GM04504 (cell line): Measurements from ENCODE around the gene LHFPL6.

Experiments used
- DNase-seq: peaks from one replicate; pipeline ENCODE4 v3.0.0-alpha.2; 2012; ENCODE audit warnings: low read depth

The LHFPL6 gene

DNA sequence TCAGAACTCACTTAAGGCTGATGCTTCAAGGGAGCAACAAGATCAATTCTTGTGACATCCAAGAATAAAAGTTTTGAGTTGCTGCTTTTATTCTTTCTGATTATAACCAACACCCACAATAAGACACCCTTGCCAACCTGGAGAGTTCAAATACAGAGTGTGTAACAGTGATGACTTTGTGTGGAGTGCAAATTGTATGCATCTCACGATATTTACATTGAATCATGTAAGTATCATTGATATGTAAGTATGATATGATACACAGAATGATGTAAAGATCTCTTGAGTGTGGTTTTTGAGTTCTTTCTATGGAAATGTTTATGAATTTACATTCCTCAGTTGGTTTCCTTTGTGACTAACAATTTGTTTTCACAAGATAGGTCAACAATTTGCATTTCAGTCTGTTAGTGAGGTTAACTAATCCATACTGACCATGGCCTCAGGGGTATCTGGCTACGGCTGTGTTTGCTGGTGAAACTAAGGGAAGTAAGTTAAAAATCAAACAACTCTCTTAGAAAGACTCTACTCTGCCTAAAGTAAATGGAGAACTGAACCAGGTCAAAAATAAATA is 12.4 kb downstream of the LHFPL6 start:
- no peak for DNase-seq

DNA sequence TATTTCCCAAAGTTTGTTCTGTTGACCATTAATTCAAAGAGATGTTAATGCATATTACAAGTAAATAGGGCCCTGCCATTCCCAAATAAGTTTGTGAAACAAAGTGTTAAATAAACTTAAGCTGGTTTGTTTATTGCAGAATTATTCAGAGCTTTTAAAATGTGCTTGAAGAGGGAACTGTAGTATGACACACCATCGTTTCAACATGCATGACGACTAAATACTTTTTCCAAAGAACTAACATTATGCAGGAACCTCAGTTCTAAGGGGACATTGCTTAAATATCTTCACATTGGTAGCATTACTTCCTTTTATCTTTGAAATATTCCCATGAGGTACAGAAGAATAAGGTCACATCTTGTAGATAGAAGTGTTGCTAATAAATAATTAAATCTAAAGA is 14.6 kb downstream of the LHFPL6 start:
- DNase-seq: no peak

DNA sequence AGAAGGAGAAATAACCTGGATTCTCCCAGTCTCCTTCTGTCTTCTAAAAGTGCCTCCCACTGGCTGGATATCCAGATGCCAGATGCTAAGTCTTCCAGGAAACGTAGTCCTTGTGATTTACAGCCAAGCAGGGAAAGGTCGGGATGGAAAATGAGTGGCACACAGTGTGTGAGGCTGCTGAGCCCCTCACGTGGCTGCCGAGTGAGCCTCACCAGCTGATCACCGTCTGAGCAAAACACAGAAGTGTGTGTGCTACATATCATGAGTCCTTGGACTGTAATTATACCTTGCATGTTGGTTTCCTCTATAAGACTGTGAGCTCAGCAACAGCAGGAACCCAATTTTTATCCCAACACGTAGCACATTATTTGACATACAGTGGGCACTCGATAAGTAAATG is 15.1 kb downstream of the LHFPL6 start:
- DNase-seq: no peak

DNA sequence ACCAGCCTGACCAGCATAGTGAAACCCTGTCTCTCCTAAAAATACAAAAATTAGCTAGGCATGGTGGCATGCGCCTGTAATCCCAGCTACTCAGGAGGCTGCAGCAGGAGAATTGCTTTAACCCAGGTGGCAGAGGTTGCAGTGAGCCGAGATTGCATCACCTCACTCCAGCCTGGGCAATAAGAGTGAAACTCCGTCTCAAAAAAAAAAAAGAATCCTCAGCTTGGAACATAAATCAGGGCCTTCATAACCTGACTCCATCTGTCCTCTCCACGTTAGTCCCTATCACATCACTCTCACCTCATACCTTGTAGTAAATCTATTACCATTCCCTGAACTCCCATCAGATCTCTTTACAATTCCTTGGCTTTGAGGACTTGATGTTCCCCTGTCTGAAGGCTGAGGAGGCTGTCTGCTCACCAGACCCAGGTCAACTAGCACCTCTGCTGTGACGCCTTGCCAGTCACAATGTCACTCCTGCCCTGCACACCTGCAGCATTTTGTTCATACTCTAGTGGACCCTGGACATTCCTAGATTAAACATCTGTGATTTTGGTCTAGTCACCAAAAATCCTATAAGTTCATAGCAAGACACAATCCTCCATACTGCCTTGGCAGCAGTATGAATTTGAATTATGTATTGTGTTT is 15.9 kb downstream of the LHFPL6 start:
- DNase-seq: no peak

DNA sequence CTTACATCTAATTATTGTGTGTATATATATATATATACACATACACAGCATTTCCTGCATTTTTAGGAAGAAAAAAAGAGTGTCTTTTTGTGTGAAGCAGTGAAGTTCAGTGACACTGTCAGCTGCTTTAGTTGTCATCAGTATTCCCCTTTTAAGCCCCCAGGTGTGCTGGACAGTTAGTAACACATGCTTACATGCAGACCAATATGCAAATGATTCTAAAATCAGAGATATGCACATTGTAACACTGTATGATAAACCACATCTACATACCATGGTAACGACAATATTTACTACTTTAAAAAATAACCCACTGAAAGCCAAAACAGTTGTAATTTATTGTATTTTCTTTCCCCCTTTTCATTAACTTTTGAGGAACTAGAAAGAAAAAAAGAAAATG is 16.8 kb downstream of the LHFPL6 start:
- DNase-seq: no peak

DNA sequence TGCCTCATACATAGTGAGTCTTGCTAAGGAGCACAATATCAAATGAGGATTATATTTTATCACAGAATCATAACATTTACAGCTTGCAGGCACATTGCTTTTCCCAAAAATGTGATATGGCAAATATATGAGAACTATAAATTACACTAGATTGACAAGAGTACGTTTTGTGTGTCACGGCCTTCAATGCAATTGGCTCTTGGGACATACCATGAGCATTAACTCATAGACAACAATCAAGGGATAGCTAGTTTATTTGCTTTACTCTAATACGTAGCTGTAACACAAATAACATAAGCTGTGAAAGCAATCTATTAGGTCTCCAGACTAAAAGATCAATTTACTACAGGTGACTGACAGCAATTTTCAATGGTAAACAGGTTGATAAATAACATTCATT is 17.8 kb downstream of the LHFPL6 start:
- no peak for DNase-seq

DNA sequence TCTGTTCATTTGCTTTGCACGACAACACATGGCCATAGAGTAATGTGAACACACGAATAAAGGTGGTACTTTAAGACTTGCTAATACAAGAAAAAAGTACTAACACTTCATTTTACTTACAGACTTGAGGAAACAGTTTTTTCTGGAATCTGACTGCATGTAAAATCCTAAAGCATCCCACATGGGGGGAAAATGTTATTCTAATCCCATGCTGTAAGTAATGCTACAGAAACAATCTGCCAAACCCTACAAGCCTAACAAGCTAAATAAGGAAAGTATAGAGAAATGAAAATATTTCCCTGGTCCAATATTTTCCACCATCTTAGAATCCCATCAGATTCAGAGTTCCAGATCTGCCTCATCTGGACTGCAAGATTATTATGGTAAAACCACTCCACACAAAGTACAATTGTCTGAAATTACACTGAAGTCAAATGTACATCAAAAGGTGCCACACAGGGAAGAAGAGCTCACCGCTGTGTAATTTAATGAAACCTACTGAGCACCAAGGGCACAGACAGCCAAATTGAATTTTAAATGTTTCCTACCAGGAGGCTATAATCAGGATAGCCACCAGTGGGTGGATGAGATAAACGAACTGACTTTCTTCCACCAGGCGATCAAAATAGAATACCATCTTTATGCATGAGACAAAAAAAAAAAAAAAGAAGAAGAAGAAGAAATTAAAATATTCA is 22.0 kb downstream of the LHFPL6 start:
- DNase-seq: no peak

DNA sequence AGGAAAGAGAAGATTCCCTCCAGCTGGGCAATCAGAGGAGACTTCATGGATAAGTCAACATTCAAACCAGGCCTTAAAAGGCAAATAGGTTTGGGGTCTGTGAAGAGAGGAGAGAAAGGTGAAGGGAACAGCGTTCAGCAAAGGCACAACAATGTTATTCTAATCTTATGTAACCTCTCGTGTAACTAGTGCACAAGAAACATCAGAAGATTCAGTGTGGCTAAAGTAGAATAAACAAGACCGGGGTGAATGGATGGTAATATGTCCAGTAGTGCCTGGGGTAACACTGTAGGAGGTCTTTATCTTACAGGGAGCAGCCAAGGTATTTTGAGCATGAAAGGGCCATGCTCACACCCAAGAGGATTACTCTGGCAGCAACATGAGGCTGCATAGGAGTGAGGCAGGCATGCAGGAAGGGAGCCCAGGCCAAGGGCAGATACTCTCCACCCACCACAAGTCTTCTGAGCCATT is 24.1 kb downstream of the LHFPL6 start:
- no peak for DNase-seq

DNA sequence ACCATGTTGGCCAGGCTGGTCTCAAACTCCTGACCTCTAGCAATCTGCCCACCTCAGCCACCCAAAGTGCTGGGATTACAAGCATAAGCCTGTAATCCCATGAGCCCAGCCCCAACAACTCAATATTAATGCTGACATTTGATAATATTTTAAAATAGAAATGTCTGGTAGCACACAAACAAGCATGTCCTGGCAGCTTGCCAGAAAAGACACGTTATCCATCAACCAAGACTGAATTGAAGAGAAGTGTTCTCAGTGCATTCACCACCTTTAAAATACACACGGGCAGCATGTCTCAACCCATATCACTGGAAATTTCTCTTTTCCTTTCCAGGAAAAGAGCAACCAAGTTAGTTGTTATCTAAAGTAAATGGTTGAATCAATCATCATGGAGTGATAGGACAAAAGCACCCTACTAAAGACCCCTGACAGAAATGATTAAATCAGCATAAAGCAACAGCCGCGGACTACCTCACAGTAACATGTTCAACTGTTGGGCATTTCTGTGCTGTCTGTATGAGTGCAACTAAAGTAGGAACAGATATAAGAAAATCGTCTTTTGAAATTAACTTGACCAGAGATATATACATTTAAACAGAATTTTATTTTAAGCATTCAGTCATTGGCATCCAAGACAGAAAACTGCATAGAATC is 25.0 kb downstream of the LHFPL6 start:
- no peak for DNase-seq

DNA sequence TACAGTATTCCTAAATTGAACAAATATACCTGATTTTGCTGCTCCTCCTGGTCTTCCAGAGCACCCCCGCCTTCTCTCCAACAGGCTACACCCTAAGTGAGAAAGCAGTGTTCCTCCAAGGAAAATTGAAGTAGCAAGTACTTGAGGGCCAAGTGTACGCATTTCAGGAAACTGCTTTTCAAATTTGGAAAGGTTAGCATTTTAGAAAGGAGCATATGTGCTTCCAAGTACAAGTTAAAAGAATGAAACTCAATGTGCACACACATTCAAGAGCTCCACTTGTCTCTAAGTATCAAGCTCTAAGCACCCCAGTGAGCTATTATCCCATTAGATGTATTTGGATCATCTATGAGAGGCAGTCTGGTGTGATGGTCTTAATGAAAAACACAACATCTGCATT is 25.8 kb downstream of the LHFPL6 start:
- no peak for DNase-seq

DNA sequence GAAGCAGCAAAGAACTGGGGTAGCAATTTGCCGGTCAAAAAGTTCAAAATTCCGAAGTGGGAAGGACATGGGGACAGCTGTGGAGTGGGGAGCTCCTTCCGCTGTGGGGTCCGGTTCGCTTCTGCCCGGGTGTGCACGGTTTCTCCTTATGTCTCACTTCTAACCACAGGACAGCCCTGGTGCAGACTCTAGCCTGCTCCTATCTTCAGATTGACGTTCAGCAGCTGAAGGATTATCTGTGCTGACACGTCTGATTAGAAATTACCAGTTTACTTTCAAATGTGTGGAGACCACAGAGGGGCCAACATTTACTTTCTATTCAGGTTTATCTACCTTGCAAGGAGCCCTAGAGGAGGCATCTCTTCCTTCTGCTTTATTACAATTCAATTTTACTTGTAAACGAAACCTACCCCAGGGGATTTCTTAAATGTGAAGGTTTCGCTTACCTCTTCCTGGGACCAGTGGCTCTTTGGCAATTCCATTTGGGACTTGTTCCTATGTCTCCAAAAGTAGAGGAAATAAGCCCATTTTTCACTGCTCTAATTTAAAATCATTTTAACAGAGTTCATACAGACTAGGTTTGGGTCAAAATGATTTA is 27.3 kb downstream of the LHFPL6 start:
- no peak for DNase-seq

DNA sequence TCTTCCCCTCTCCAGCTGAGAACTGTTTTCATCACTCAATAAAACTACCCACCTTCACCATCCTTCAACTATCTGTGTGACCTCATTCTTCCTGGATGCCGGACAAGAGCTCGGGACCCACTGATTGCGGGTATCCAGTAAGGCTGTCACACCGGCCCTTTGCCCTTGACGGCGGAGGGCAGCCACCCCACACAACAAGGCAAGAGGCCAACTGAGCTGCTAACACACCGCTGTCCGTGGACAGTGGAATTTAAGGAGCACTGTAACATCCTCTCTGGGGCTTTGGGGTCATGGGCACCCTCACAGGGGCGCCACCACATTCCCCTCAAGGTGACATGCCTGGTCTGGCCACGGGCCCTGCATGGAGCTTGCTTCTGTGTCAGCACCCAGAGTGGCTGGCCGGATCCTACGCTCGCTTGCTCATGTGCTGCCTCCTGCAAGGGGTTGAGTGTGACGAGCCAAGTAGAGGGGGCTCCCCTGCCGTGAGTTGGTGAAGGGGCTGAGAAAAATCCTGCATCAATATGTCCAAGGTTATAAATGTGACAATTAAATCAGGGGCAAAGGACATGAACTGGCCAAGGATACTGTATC is 31.4 kb downstream of the LHFPL6 start:
- DNase-seq: no peak

DNA sequence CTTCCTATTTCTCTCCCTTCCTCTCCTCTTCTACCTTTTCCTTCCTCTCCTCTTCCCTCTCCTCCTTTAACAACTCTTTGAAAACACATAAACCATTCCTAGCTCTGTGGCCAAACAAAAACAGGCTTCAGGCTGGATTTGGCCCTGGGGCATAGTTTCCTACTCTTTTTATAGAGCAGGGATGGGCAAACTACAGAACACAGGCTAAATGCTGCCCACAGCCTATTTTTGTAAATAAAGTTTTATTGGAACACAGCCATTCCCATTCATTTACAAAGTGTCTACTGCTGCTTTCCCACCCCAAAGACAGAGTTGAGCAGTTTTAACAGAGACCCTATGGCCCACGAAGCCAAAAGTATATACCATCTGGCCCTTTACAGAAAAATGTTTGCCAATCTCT is 35.4 kb downstream of the LHFPL6 start:
- no peak for DNase-seq

DNA sequence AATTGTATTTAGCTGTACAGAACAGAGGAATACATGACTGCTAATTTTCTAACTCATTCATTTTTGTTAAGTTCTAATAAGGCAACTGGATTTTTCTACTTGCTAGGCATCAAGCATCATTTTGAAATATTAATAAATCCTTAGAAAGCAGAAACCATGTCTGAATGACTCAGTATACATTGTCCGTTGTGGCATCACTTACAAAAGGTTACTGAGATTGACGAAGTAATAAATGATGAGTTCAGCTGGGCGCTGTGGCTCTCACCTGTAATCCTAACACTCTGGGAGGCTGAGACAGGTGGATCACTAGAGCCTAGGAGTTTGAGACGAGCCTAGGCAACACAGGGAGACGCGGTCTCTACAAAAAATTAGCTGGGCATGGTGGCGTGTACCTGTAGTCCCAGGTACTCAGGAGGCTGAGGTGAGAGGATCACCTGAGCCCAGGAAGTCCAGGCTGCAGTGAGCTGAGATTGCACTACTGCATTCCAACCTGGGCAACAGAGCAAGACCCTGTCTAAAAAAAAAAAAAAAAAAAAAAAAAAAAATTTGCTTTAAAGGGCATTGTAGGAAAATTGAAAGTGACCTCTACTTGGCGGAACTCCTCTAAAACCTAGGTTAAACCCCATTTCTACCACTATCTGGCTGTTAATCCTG is 36.6 kb downstream of the LHFPL6 start:
- DNase-seq: no peak

DNA sequence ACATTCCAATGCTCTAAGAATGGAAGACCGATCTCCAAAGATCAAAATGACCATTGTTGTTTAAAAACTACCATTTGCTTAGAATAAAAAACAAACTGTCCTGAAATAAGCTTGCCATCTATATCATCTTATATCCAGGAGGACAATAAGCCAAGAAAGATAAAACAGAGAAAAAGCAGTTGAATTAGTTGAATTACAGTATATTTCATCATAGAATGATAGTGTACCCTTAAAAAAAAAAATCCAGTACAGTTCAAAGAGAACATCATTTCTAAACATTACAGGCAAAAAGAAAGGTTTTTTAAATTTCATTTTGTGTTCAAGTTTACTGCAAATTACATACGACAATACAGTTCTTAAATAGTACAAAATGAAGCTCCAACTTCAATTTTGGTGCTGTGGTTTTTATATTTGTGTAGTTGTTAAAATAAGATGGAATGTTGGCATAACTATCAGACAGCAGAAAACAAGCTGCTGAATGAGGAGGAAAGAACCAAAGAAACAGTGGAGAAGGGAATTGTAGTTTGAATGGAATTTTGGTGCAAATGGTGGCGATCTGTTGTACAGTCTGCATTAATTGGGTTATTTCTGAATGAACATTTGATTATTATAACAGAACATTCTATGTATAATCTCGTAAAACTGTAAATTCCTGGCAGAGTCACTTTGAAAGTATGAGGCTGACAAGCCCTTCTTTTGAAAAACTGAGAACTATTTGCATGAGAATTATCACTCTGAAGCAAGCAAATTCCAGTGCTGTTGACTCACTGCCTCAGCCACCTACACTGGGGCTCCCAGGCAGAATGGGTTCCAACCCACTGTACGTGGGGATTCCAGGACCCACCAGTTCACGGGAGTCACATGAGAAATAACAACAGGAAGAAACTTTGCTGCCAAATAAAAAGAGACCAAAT is 37.7 kb downstream of the LHFPL6 start:
- peak; percentile 86 for DNase-seq

DNA sequence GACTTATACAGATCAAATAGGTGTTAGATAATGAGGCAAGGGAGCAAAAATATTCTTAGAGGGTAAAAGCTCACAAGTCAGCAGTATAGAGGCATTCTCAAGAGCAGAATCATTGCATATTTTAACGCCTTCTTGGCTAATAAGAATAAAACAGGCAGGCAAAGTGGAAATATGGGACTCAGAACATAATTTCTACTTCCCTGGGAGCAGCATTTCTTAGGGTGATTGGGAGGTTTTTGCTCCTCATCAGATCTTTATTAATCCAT is 39.6 kb downstream of the LHFPL6 start:
- no peak for DNase-seq

DNA sequence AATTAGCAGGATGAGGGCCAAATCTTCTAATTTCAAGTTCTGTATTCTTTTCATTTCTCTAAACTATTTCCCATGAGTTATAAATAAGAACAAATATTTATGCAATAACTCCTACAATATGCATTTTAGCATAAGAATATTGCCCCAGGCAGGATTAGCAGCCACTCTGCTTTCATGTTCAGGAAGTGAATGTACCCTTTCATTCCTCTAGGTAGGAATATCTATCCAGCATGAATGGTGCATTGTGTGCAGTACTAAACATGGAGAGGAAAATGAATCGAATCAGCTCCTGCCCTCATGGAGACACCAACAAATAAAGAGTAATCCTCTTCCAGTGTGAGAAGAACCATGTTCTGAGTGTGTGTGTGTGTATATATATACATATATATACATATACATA is 41.0 kb downstream of the LHFPL6 start:
- no peak for DNase-seq

DNA sequence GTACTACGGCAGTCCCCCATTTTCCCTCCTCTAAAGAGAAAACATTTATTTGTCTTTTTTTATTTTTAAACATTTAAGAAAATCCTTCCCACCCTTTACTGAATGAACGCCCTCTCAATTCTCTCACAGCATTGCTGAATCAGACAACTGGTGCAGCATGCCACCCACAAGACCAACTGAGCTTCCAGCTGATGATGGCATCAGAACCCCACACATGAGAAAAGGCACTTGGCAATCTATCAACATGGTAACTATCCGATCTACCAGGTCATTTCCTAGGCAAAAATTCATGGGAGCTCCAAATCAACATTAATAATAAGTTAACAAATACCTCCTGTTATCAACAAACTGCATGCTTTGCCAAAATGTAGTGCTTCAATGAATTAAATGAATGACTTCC is 43.1 kb downstream of the LHFPL6 start:
- no peak for DNase-seq

DNA sequence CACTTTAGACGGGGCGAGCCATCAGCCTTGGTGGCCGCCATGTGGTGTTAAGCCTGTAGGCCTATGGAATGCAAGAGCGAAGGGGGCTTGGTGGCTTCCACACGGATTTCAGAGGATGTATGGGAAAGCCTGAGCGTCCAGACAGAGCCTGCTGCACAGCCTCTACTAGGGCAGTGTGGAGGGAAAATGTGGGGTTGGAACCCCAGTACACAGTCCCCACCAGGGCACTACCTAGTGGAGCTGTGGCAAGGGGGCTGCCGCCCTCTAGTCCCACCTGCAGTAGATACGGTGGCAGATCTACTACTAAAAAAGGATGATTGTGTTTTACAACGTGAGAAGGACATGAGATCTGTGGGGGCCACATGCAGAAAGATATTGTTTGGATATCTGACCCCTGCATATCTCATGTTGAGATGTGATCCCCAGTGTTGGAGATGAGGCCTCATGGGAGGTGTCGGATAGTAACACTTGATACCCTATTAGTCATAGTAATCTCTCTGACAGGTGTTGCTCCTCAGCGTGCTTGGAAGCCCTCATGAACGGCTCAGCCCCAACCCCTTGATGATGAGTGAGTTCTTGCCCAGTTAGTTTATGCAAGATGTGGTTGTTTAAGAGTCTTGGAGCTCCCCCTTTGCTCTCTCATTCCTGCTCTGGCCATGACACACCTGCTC is 45.6 kb downstream of the LHFPL6 start:
- DNase-seq: no peak

DNA sequence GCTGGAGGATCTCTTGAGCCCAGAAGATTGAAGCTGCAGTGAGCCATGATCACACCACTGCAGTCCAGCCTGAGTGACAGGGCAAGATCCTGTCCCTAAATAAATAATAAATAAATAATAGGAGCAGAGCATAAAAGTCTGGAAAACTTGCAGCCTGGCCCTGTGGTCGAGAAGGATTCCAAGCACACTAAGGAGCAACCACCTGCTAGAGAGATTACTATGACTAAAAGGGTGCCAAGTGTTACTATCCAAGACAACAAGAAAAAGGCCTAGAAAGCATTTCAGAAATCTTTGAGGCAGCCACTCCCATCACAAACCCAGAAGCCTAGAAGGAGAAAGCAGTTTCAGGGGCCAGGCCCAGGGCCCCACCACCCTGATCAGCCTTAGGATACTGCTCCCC is 46.1 kb downstream of the LHFPL6 start:
- DNase-seq: no peak
